Memory B cell (primary cell): ENCODE data around the gene CGNL1.

Source experiments
- ATAC-seq: fragments of 150-1000 bp; cut with Tn5 transposase; 2 replicates; pipeline ENCODE4 v1.10.0; 2021; ENCODE audit warnings: low read depth, mild to moderate bottlenecking, moderate library complexity
- DNase-seq, 2 donors: peaks; one replicate each; pipeline ENCODE4 v3.0.0; 2022; ENCODE audit warnings: low spot score in 2 of 2
- H3K27ac Mint-ChIP-seq: one replicate; pipeline ENCODE4 v1.8.0; 2022; ENCODE audit warnings: mild to moderate bottlenecking, moderate library complexity, mixed read lengths
- H3K27me3 Mint-ChIP-seq: one replicate; pipeline ENCODE4 v1.8.0; 2022; ENCODE audit warnings: mixed read lengths
- H3K36me3 Mint-ChIP-seq: one replicate; pipeline ENCODE4 v1.8.0; 2022; ENCODE audit warnings: mild to moderate bottlenecking, mixed read lengths
- H3K4me1 Mint-ChIP-seq: one replicate; pipeline ENCODE4 v1.8.0; 2022; ENCODE audit warnings: mixed read lengths
- H3K4me3 Mint-ChIP-seq: one replicate; pipeline ENCODE4 v1.8.0; 2022; ENCODE audit warnings: mild to moderate bottlenecking, moderate library complexity, mixed read lengths
- H3K9me3 Mint-ChIP-seq: one replicate; pipeline ENCODE4 v1.8.0; 2022; ENCODE audit warnings: mixed read lengths

The CGNL1 gene

DNA sequence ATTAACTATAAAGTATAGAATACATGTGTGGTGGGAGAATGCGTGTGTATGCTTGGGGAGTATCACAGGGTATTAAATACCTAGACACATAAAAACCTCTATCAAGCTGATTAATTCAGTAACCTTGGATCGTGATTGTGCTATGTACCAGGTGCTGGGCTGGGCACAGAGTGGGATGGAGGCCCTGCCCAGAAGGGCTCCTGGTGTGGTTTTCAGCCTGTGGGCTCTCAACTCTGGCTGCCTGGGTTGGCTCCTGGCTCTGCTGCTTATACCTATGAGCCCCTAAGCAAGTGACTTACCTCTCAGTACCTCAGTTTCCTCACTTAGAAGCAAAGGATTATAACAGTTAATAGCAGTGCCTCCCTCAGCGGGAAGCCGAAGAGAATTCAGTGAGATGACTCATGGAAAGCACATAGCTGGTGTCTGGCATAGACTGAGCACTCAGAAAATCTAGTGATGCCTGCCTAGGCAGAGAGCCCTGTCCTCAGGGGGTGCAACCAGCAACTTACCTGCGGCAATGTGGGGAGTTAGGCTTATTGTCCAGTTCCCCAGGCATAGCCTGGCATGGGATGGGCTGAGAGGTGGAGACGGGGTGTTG is 124.8 kb downstream of the CGNL1 start:
- no peak for ATAC-seq
- no peak for DNase-seq
- H3K27ac Mint-ChIP-seq: no peak overlapping the region
- H3K36me3 Mint-ChIP-seq: no peaks in the 10 kb centered on the region
- H3K4me1 Mint-ChIP-seq: no peaks in the 10 kb centered on the region
- H3K27me3 Mint-ChIP-seq: no peaks in the 10 kb centered on the region
- H3K9me3 Mint-ChIP-seq: no peaks in the 10 kb centered on the region
- no peak overlapping the region for H3K4me3 Mint-ChIP-seq

DNA sequence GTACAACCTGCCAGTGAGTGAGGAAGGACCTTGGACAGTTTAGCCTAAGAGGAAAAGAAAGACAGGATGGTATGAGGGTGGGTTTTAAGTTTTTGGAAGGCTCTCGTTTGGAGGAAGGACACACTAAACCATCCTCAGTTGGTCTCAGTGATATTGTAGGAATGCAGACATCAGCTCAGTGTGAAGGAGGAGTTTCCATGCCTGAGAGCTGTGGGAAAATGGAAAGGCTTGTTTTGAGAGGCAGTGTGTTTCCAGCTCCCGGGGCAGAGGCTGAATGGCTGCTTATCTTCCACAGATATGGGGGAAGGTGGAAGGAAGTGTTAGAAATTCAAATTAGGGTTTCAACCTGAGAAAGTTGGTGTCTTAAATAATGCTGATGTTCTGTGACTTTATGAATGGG is 125.8 kb downstream of the CGNL1 start:
- no peak for ATAC-seq
- Mint-ChIP-seq H3K27ac (no peak overlapping the region), H3K4me3 (no peak overlapping the region), H3K9me3 (no peaks in the 10 kb centered on the region), H3K4me1 (no peaks in the 10 kb centered on the region), H3K27me3 (no peaks in the 10 kb centered on the region), H3K36me3 (no peaks in the 10 kb centered on the region)
- DNase-seq: no peak

DNA sequence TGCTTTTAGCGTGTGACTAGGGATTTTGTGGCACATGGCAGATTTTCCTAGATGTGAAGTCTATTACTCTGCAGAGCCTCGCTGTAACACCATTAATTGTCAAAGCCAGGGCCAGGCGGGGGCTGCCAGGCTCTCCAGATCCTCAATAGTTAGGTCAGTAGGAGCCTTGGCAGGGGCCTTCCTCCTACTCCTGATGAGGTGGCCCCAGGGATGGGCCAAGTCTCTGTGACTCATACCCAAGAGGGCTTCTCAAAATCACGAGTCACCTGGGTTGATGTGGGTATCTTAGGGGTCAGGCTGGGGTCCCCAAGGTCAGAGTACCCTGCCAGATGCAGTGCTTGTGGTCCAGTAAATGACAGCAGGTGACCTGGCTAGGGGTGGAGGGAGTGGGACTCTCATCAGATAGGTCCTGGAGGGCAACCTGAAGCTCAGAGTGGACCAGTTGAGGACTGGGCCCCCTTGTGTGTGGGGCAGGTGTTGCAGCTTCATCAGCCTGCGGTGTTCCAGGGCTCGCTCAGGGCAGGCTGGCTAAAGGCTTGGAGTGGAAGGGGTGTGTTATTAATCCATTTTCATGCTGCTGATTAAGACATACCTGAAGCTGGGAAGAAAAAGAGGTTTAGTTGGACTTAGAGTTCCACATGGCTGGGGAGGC is 126.9 kb downstream of the CGNL1 start:
- H3K4me1 Mint-ChIP-seq: no peaks in the 10 kb centered on the region
- ATAC-seq: peak; percentile 32

DNA sequence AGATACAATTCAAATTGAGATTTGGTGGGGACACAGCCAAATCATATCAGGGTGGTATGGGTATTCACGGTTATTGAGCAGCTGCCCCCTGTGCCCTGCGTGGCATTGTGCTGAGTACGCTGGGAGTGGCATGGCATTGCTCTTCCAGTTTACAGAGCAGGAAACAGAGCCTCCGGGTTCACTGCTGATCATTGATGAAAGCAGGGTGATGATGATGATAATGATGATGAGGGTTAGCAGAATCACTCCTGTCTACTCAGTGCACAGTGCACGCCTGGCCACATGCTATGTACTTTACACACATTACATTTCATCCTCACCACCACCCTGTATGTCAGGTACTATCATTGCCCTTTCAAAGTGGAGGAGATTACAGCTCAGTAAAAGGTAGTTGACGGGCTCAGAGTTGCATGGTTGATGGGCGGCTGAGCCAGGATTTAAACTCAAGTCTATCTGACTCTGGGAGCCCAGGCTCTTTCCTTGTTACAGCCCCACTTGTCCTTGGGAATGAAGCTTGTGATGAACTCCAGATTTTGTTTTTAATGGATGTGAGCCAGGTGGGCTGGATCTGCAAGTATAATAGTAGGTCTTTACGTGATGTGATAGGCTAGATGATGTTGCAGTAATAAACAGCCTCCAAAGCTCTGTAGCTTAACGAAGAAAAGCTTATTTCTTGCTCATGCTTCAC is 127.8 kb downstream of the CGNL1 start:
- H3K4me1 Mint-ChIP-seq: peaks cover under 1% of the 10 kb centered on the region

More for the DNA sequence above, 126.9 kb downstream of the CGNL1 start:
- no peak for DNase-seq
- no peaks in the 10 kb centered on the region for H3K36me3 Mint-ChIP-seq
- H3K9me3 Mint-ChIP-seq: no peaks in the 10 kb centered on the region
- no peaks in the 10 kb centered on the region for H3K27me3 Mint-ChIP-seq
- H3K27ac Mint-ChIP-seq: no peak overlapping the region
- no peak overlapping the region for H3K4me3 Mint-ChIP-seq

DNA sequence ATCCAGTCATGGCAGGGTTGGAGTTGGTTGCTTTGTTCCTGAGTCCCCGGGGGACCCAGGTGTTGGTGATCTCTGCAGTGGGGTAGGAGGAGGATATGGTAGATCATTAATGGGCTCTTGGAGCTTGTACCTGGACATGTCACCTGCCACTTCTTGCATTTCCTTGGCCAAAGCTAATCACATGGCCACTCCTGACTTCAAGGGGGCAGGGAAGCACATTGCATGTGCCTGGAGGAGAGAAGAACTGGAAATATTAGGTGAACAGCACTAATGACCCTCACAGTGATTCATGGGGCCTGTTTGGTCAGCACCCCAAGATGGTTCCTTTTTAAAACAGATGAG is 128.3 kb downstream of the CGNL1 start:
- H3K27me3 Mint-ChIP-seq: no peaks in the 10 kb centered on the region
- no peaks in the 10 kb centered on the region for H3K9me3 Mint-ChIP-seq
- no peak overlapping the region for H3K27ac Mint-ChIP-seq
- no peaks in the 10 kb centered on the region for H3K36me3 Mint-ChIP-seq
- ATAC-seq (no peak), DNase-seq (no peak)
- H3K4me3 Mint-ChIP-seq: no peak overlapping the region
- peaks cover 6% of the 10 kb centered on the region for H3K4me1 Mint-ChIP-seq

More for the DNA sequence above, 127.8 kb downstream of the CGNL1 start:
- Mint-ChIP-seq H3K27me3 (no peaks in the 10 kb centered on the region), H3K27ac (no peak overlapping the region), H3K4me3 (no peak overlapping the region), H3K9me3 (no peaks in the 10 kb centered on the region), H3K36me3 (no peaks in the 10 kb centered on the region)
- ATAC-seq (no peak), DNase-seq (no peak)

DNA sequence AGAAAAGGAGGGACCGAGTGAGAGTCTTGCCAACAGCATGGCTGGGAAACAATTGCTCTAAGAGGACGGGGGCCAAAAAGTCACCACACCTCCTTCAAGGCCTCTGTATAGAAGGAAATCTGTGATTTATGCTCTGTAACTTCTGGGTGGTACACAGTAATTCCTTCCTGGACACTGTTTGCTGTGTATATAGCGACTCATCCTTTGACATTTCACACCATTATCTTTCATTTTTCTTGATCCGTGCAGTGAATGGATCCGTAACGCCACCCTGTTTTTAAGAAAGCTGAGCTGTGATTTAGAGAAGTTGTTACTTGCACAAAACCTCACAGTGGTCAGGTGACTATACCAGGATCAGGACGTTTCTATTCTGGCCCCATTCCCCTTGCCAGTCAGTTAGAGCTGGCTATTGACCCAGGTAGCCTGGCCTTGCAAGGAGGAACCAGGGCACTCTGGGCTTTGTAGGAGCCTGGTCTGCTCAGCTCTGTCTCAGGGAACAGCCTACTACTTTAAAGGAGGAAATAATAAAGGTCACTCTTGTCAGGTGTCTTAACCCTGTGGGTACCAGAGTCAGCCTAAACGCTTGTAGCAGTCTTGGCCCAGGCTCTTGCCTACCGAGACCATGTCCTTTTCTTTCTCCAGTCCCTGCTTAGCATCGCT is 128.9 kb downstream of the CGNL1 start:
- ATAC-seq (no peak), DNase-seq (no peak)
- Mint-ChIP-seq H3K27ac (no peak overlapping the region), H3K4me3 (no peak overlapping the region), H3K36me3 (no peaks in the 10 kb centered on the region), H3K27me3 (no peaks in the 10 kb centered on the region), H3K4me1 (peaks cover 10% of the 10 kb centered on the region), H3K9me3 (no peaks in the 10 kb centered on the region)

DNA sequence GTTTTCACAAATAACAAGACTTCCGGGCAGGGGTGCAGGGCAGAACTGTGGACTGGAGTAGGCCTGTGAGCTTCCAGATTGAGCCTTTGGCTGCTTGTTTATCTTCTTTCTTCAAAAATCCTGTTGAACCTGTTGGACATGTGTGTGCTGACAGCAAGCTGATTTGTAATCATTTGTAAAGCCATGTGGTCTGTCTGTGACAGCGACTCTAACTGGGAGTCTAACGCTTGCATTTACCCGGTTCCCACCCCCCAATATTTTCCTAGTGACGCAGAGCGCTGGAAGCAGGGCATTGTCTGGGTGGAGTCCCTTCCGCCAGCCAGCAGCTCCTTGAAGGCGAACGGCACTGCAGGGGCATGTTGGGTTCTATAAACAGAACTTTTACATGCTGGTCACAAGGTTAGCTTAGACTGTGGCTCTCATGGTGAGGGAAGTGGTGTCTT is 129.7 kb downstream of the CGNL1 start:
- ATAC-seq: no peak
- Mint-ChIP-seq H3K27me3 (no peaks in the 10 kb centered on the region), H3K36me3 (no peaks in the 10 kb centered on the region), H3K4me1 (peaks cover 12% of the 10 kb centered on the region), H3K4me3 (no peak overlapping the region), H3K9me3 (no peaks in the 10 kb centered on the region), H3K27ac (no peak overlapping the region)
- no peak for DNase-seq

DNA sequence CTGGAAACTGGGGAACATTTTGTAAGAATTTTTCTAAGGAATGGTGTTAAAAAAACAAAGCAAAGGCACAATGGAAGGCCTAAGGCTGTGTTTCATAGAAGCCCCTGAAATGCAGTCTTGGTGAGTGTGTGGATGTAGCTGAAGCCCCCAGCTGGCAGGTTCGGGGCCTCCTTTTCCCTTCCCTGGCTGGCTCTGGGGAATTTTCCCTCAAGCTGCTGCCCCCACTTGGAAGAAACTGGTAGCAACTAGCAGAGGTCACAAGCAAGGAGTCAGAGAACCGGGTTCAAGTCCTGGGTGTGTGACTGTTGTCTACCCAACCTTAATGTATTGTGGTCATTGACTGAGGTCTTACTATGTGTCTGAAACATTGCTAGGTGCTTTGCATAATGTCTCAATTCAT is 130.1 kb downstream of the CGNL1 start:
- Mint-ChIP-seq H3K9me3 (no peaks in the 10 kb centered on the region), H3K36me3 (no peaks in the 10 kb centered on the region), H3K27me3 (no peaks in the 10 kb centered on the region), H3K4me1 (peaks cover 12% of the 10 kb centered on the region), H3K4me3 (no peak overlapping the region), H3K27ac (no peak overlapping the region)
- DNase-seq (no peak), ATAC-seq (no peak)

DNA sequence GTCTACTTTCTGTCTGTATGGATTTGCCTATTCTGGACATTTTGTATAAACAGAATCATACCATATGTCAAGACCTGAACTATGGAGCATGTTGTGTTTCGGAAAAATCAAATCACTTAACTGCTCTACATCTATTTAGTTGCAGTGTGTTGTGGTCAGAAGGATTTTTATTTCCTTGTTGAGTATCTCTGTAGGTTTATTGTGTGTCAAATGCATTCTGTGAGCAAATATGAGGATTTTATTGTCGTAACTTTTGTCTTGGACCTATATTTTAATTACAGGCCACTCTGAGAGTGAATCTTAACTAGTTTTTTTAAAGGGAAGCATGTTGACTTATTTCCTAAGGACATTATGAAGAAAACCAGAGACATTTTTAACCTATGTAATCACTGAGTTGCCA is 130.8 kb downstream of the CGNL1 start:
- DNase-seq (no peak), ATAC-seq (no peak)
- Mint-ChIP-seq H3K36me3 (no peaks in the 10 kb centered on the region), H3K4me3 (no peak overlapping the region), H3K9me3 (no peaks in the 10 kb centered on the region), H3K27ac (no peak overlapping the region), H3K27me3 (no peaks in the 10 kb centered on the region), H3K4me1 (peaks cover 12% of the 10 kb centered on the region)

DNA sequence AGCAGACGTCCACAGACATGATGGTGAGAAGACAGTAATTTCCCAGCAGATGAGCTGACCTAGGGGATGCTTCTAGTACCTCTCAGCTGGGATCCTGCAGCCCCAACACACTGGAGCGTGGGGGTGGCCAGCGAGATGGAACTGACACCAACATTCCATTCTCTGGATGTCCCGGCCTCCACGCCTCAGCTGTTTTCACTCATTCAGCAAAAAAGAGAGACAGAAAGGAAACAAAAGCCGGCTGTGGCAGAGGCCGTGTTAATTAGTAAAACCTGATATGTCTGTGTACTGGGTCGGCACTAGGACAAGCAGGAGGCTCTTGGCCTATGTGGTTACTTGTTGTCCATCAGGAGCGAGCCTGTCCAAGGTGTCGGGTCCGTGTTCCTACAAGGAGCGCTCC is 132.8 kb downstream of the CGNL1 start:
- H3K27me3 Mint-ChIP-seq: no peaks in the 10 kb centered on the region
- no peak for ATAC-seq
- no peak overlapping the region for H3K4me3 Mint-ChIP-seq
- H3K36me3 Mint-ChIP-seq: no peaks in the 10 kb centered on the region
- no peak overlapping the region for H3K27ac Mint-ChIP-seq
- DNase-seq: no peak
- H3K9me3 Mint-ChIP-seq: no peaks in the 10 kb centered on the region
- peaks cover 12% of the 10 kb centered on the region for H3K4me1 Mint-ChIP-seq

DNA sequence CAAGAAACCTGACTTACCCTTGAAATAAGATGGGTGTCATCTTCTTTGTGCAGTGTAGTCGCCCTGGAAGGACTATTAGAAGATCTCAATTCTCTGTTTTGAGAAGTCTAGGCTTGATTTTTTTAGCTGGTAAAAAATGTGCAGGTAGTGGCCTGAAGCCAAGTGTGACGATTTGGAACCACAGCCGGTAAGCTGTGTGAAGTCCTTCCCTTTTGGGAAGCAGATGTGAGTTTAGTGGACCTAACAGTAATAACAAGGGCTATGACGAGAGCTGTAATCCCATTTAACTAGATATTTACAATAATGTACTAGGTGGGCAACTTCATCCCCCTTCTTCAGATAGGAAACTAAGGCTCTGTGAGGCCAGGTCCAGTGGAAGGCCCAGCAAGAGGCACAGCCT is 133.7 kb downstream of the CGNL1 start:
- Mint-ChIP-seq H3K27me3 (no peaks in the 10 kb centered on the region), H3K36me3 (no peaks in the 10 kb centered on the region), H3K4me1 (peaks cover 12% of the 10 kb centered on the region), H3K9me3 (no peaks in the 10 kb centered on the region), H3K27ac (no peak overlapping the region), H3K4me3 (no peak overlapping the region)
- ATAC-seq (peak; percentile 92), DNase-seq (peak in 1 of 2 donors; percentile 3)

DNA sequence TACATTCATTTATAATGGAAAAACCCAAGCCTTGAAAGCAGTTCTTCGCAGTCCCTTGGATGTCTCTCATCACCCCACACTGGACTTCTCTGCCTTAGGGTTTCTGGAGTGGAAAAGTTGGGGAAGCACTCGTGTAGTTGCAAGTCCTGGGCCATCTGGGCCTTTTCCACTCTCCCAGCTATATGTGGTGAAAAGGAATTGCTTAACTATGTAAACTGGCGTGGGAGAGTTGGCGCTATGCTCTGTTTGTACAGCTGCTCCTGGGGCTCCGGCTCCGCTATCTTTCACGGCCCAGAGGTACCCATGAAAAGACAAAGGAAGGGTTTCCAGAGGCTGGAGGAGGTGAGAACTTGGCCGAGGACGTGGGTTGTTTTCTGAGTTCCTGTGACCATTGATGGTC is 134.3 kb downstream of the CGNL1 start:
- no peak for ATAC-seq
- Mint-ChIP-seq H3K36me3 (no peaks in the 10 kb centered on the region), H3K27me3 (no peaks in the 10 kb centered on the region), H3K4me1 (peaks cover 12% of the 10 kb centered on the region), H3K9me3 (no peaks in the 10 kb centered on the region), H3K4me3 (no peak overlapping the region), H3K27ac (no peak overlapping the region)
- no peak for DNase-seq

DNA sequence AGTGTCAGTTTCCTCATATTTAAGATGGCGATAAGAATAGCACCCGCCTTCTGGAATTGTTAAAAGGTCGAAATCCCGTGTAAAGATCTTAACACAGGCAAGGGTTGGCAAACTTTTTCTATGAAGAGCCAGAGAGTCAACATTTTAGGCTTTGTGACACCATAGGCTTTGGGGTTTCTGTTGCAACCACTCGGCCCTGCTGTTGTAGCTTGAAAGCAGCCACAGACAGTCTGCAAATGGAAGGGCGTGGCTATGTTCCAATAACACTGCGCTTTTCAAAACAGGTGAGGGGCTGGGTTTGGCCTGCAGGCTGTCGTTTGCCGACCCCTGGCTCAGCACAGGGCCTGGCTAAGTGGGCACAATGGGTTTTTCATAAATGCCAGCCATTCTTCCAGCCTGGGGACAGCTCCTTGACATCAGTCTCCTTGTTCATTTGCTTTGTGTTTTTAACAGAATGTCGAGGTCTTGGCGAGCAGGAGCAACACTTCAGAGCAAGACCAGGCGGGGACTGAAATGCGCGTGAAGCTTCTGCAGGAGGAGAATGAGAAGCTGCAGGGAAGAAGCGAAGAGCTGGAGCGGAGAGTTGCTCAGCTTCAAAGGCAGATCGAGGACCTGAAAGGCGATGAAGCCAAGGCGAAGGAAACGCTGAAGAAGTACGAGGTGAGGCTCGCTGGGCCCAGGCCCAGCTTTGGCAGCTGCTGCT is 140.2 kb downstream of the CGNL1 start:
- Mint-ChIP-seq H3K4me3 (no peak overlapping the region), H3K9me3 (no peaks in the 10 kb centered on the region), H3K4me1 (no peaks in the 10 kb centered on the region), H3K27ac (no peak overlapping the region), H3K36me3 (no peaks in the 10 kb centered on the region), H3K27me3 (peaks cover 5% of the 10 kb centered on the region)
- ATAC-seq: no peak
- no peak for DNase-seq
